ENCODE results near the gene EIF2B1. TPM values are rescaled to one million over a fixed set of nuclear protein-coding genes. Genes with fewer than 3 reads are reported as not detected.

The EIF2B1 gene
- polyA plus RNA-seq, 1 of the 3 experiments (the other 2 are of a cell fraction): 90.5 TPM

- no peak for TF ChIP-seq TEAD4 (IDR thresholded peaks at IDR 0.05; ENCODE audit: borderline replicate concordance, insufficient read depth)
- TF ChIP-seq CHD2 (IDR thresholded peaks at IDR 0.05; ENCODE audit: low read length, partially characterized antibody): no peak
- TF ChIP-seq JUND (IDR thresholded peaks at IDR 0.05): no peak
Observed at GRCh38 chr12:123576611-123577010, 56.9 kb downstream of the EIF2B1 start (continued).

GRCh38 chr12:123573870-123574269, 59.6 kb downstream of the EIF2B1 start:
- no peak overlapping the region for H3K4me2 ChIP-seq
- no peak for TF ChIP-seq USF1 (IDR thresholded peaks at IDR 0.05; ENCODE audit: borderline replicate concordance, low read depth)
- TF ChIP-seq YY1 (IDR thresholded peaks at IDR 0.05; ENCODE audit: low read depth): no peak
- TF ChIP-seq SIN3A (IDR thresholded peaks at IDR 0.05; ENCODE audit: borderline replicate concordance, low read depth, low read length): no peak
- no peak for TF ChIP-seq MAX (IDR thresholded peaks at IDR 0.05; ENCODE audit: low read depth)
- no peak for TF ChIP-seq TCF12 (IDR thresholded peaks at IDR 0.05)
- no peak for TF ChIP-seq ZBTB33 (IDR thresholded peaks at IDR 0.05; ENCODE audit: borderline replicate concordance, low read depth)
- no peak for TF ChIP-seq EZH2phosphoT487 (IDR thresholded peaks at IDR 0.05; ENCODE audit: borderline replicate concordance, low read depth)
- TF ChIP-seq PBX3 (IDR thresholded peaks at IDR 0.05): no peak
- TF ChIP-seq GATA2 (CRISPR knock-in tag; IDR thresholded peaks at IDR 0.05): no peak
- no peak for TF ChIP-seq GABPA (IDR thresholded peaks at IDR 0.05; ENCODE audit: low read depth)
- no peak for TF ChIP-seq ELF1 (IDR thresholded peaks at IDR 0.05)
- no peak for TF ChIP-seq FOSL2 (IDR thresholded peaks at IDR 0.05; ENCODE audit: borderline replicate concordance, low read depth)
- TF ChIP-seq JUND (IDR thresholded peaks at IDR 0.05): no peak
- TF ChIP-seq FOXJ3 (CRISPR knock-in tag; IDR thresholded peaks at IDR 0.05): no peak
- no peak for TF ChIP-seq USF2 (IDR thresholded peaks at IDR 0.05; ENCODE audit: borderline replicate concordance, low read depth, low read length)
- ChIA-PET CTCF (interaction anchor here (4.2 kb wide), 1 partner anchor 8 kb away, joined by 22 read pairs; no protein-coding TSS in a partner anchor), POLR2A (no interaction called here)
- H3F3A ChIP-seq (replicated peaks; ENCODE audit: insufficient read depth): peaks cover 4% of the 10 kb centered on the region
- H3K27me3 ChIP-seq (ENCODE audit: insufficient read depth): no peaks in the 10 kb centered on the region
- no peak for DNase-seq
- H3K9me3 ChIP-seq: no peaks in the 10 kb centered on the region
- no peaks in the 10 kb centered on the region for H3K9me2 ChIP-seq
- no peaks in the 10 kb centered on the region for H3K4me1 ChIP-seq (ENCODE audit: control insufficient read depth in 1 of 2, insufficient read depth in 2 of 2, low read depth in 1 of 2, low read length in 1 of 2)
- peaks cover 8% of the 10 kb centered on the region; the same call in 1 of the 2 replicates for H3K79me2 ChIP-seq (ENCODE audit: insufficient read depth)
- no peak overlapping the region for H3K9ac ChIP-seq
- H2AFZ ChIP-seq (ENCODE audit: low read depth): no peak overlapping the region
- peaks cover 0 to 17% of the 10 kb centered on the region in 2 experiments for H3K36me3 ChIP-seq (replicated peaks in 1 of 2; ENCODE audit: control insufficient read depth in 1 of 2, insufficient read depth in 2 of 2, low read length in 1 of 2)
- H3K27ac ChIP-seq (ENCODE audit: low read depth in 2 of 2, low read length in 1 of 2): no peak overlapping the region
- H3K4me3 ChIP-seq (ENCODE audit: low read depth in 2 of 2, low read length in 1 of 2): no peak overlapping the region
- H4K20me1 ChIP-seq (ENCODE audit: insufficient read depth): no peaks in the 10 kb centered on the region
- 32% methylated on average over 4 of the region's 4 CpGs for WGBS (ENCODE audit: low lambda C conversion rate)
